Stimulated activated CD4-positive, alpha-beta T cell treated with anti-CD3 and anti-CD28 coated beads, Interleukin-2, amount 100 ng/mL, for 48 hours (primary cell): ENCODE data around the gene FREY1.

Experiments used
- DNase-seq, 2 donors: peaks; one replicate each; pipeline ENCODE4 v3.0.0-alpha.2; 2020

FREY1 gene

DNA sequence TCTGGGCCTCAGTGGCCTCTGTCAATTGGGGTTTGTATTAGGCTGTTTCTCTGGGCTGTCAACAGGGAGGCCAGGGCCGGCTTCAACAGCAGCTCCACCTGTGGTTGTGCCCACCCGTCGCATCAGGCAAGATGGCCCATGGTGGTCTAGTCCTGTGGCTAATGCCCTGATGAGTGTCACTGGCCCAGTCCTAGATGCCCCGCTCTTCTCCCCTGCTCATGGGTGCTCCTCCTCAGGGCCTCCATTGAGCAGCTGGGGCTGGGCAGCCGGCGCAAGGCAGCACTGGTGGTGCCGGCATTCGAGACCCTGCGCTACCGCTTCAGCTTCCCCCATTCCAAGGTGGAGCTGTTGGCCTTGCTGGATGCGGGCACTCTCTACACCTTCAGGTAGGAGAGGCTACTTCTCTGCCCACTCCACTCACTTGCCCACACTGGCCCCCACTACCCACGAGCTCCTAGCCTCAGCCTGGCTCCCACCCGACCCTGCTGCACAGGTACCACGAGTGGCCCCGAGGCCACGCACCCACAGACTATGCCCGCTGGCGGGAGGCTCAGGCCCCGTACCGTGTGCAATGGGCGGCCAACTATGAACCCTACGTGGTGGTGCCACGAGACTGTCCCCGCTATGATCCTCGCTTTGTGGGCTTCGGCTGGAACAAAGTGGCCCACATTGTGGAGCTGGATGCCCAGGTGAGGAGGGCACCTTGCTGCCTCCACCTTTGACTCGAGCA, 20.8 kb upstream of the FREY1 start:
- no peak for DNase-seq

DNA sequence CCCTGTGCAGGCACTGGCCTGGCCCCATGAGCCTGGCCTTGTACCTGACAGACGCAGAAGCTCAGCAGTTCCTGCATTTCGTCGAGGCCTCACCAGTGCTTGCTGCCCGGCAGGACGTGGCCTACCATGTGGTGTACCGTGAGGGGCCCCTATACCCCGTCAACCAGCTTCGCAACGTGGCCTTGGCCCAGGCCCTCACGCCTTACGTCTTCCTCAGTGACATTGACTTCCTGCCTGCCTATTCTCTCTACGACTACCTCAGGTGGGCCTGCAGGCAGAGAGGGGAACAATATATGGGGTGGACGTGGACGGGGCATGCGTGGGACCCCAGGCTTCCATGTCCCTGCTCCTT, 20.2 kb upstream of the FREY1 start:
- DNase-seq = no peak

DNA sequence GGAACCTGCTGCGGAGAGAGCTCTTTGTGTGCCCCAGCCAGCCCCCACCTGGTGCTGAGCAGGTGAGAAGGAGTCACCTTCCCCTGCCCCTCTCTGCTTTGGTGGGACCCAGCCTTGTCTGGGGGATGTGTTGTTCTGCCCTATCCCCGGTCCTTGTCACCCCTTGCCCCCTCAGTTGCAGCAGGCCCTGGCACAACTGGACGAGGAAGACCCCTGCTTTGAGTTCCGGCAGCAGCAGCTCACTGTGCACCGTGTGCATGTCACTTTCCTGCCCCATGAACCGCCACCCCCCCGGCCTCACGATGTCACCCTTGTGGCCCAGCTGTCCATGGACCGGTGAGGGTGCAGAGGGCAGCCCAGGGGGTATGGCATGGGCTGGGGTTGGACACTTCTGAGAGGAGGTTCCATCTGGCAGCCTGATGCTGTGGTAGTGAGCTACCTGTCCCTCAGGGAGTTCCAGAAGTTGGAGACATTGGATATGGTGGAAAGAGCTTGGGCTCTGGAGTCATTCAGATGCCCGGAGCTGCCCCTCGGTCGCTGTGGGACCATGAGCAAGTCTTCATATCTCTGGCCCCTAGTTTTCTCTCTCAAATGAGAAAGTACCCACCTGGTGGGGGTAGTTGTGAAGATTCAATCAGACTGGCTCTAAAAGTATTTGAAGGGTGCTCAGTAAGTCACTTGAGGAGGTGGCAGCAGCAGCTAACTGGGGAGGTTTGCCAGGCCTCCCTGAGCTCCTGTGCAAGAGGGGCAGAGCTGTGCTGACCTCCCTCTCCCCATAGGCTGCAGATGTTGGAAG, 19.7 kb upstream of the FREY1 start:
- no peak for DNase-seq

DNA sequence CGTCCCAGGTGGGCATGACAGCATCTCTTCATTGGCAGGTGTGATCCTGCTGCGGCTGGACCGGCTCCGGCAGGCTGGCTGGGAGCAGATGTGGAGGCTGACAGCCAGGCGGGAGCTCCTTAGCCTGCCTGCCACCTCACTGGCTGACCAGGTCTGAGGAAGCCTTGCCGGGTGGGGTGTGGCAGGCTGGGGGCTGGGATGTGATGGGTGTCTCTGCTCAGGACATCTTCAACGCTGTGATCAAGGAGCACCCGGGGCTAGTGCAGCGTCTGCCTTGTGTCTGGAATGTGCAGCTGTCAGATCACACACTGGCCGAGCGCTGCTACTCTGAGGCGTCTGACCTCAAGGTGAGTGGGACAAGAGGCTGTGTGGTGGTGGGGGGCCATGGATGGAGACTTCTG, 18.9 kb upstream of the FREY1 start:
- no peak for DNase-seq

- no peak for DNase-seq
These were observed 18.5 kb upstream of the FREY1 start for GRCh38 chr11:45925550-45925949.

- no peak for DNase-seq
These were observed 17.9 kb upstream of the FREY1 start for GRCh38 chr11:45924927-45925326.

DNA sequence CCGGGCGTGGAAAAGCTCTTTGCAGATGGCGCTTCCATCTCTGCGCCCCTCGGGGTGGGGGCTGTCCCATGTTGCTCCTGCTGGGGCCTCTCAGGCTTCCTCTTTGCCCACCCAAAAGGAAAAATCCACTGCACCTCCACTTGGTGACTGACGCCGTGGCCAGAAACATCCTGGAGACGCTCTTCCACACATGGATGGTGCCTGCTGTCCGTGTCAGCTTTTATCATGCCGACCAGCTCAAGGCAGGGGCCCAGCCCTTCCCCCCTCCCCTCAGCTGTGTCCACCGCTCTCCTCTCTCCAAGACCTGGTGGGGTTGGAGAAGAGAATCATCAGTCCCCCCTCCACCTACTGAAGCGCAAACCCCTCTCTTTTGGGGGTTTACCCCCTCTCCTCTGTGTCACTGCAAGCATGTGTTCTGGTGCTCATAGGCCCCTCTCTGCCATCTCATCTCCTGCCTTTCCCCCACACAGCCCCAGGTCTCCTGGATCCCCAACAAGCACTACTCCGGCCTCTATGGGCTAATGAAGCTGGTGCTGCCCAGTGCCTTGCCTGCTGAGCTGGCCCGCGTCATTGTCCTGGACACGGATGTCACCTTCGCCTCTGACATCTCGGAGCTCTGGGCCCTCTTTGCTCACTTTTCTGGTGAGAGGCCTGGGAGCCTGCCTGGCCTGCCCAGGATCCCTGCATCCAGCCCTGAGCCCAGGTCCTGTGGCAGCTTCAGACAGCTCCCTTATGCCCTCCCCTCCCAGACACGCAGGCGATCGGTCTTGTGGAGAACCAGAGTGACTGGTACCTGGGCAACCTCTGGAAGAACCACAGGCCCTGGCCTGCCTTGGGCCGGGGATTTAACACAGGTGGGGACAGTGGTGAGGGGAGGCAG, 17.2 kb upstream of the FREY1 start:
- DNase-seq = no peak

DNA sequence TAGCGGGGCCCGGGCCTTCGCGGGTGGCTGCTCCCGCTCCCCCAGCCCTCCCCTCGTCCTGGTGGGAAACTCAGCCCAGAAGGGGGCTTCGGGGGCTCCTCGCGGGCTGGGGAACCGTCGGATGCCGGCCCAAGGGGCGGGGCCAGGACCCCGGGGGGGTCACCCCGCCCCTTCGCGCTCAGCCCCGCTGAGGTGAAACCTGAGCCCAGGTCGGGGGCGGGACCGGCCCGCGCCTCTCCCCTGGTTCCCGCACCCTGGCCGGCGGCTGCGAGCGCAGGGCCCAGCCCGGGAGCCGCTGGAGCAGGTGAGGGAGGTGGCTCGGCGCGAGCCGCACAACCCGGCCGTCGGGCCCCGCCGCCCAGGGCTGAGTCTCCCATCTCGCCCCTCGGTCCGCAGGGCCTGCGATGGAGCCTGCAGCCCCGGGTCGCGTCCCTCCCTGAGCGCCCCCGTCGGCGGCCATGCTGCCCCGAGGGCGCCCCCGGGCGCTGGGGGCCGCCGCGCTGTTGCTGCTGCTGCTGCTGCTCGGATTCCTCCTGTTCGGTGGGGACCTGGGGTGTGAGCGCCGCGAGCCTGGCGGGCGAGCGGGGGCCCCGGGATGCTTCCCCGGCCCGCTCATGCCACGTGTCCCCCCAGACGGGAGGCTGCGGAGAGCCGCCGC, 15.5 kb upstream of the FREY1 start, which contains the start of gene LARGE2:
Gene LARGE2 (plus strand): TSS at position 232 of the 658 bp plus-strand sequence. CDS start 227 bp downstream, at position 459.
- DNase-seq = no peak

GRCh38 chr11:45921561-45922424, 14.7 kb upstream of the FREY1 start:
- no peak for DNase-seq

GRCh38 chr11:45920531-45921477, 13.7 kb upstream of the FREY1 start:
- no peak for DNase-seq

DNA sequence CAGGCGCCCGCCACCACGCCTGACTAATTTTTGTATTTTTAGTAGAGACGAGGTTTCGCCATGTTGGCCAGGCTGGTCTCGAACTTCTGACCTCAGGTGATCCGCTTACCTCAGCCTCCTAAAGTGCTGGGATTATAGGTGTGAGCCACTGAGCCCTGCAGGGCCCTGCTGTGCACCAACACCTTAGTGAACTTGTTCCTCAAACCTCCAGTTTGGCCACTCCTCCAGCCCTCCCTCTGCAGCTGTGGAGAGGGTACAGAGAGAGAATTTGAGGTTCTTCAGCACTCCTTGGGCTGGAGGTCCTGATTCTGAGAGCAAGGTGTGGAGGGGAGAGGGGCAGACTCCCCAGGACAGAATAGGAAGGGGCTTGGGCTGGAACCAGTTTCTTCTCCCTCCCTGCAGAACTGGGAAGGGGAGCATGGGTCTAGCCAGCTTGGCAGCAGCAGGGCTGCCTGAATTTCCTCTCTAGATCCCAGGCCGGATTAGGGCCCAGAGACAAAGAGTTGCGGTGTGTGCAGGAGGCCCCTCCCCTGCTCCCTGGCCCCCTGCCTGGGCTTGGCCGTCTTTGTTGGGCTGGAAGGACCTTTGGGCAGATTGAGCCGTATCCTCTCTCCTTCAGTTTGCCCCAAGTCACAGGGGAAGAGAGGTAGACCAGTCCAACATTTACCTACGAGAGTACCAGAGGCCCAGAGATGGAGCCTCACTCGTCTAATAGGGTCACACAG, 12.9 kb upstream of the FREY1 start:
- no peak for DNase-seq

DNA sequence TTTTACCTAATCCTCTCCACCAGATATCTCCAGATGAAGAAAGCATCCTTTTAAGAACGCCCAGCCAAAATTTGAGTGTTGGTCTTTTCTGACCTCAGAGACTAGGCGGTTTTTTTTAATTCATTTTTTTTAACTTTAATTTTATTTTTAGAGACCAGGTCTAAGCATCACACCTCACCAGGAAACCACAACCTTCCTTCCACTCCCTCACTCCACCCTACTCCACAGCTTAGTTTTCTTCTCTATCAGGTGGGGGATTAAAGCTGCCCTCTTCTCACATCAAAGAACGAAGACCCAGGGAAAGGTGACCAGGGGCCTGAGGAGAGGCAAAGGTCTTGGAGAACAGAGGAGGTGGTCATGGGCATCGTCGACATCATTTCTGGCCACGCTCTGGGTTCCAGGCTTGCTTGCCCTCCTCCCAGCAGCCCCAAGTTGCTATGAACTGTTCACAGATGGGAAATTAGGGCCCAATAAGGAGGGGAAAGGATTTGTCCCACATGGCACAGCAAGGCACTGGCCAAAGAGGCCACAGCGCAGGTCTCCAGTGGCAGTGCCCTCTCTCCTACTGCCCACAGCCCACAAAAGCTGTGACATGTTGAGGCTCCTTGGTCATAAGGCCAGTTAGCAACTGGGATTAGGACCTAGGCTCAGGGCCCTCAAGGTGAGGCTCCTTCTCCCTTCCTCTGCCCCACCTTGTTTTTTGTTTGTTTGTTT, 12.0 kb upstream of the FREY1 start:
- DNase-seq = no peak

GRCh38 chr11:45918331-45918941, 11.4 kb upstream of the FREY1 start:
- DNase-seq = peak; percentile 61 to 65

DNA sequence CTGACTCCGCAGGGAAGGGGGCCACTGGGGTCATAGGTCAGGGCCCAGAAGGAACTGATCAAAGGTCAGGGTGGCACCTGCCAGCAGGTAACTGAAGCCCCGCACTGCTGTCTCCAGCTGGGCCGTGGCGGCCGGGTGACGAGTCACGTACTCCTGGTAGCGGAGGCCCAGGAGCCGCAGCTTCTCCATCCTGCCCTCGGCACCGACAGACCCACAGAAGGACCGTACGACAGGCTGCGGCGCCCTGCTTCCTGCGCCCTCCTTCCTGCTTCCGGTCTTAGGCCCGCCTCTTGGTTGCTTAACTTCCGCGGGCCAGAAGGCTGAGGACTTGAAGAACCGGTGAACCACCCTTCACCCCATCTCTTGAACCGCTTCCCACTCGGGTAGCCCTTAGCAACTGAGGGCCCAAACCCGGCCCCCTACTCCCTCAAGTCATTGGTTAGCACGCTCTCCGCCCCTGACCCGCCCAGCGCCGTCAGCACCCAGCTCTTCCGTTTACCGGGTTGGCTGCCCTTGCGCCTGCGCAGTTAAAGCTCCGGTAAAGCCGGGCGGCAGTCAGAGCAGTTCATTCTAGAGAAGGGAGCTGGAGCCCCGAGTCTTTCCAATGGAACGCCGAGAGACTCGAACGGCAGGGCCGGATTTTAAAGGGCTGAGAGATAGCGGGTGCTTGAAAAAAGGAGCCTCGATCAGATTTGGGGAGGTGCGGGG, 10.7 kb upstream of the FREY1 start, which contains the start of gene PEX16:
Gene PEX16 (minus strand): TSS at position 255 of the 708 bp plus-strand sequence. CDS start 66 bp downstream, at position 189.
- DNase-seq = peak; percentile 81 to 89

DNA sequence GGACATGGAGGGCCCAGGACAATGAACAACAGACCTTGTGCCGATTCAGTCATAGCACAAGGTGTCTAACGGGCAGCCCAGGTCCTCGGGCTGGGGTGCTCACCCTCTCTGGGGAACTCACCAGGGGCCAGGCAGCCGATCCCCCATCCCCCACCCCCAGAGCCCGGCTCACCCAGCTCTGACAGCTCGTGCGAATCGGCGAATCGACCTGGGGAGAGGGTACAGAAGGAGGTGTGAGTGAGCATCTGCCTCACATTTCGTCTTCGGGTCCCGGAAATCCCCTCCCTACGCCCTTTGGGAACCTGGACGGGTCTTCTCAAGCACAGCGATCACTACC, 10.2 kb upstream of the FREY1 start:
- DNase-seq = no peak

GRCh38 chr11:45915446-45915845, 8.4 kb upstream of the FREY1 start:
- DNase-seq = no peak

- no peak for DNase-seq
These were observed 7.0 kb upstream of the FREY1 start for GRCh38 chr11:45913942-45914635.
